Smooth muscle cell of trachea (primary cell): ENCODE data around the gene ALDH16A1. TPM values are rescaled to one million over a fixed set of nuclear protein-coding genes. Genes with fewer than 3 reads are reported as not detected.

ENCODE experiments used
- total RNA-seq: library from RNA; depleted of rRNA; stranded (reverse); fragments of >200 nt; gene quantifications from 2 replicates; pipeline ENCODE4 v1.2.1, GENCODE V29; 2014

Gene ALDH16A1
- total RNA-seq, result 16.5 and 33.7 TPM in 2 replicates

GRCh38 chr19:49453013-49453756 is at the start of gene ALDH16A1:
TSS of gene ALDH16A1 (plus strand) at chr19:49453225. CDS start at chr19:49453332, 107 bp downstream.

GRCh38 chr19:49423071-49423984 is 29.7 kb upstream of the ALDH16A1 start, which contains the start of gene PTH2:
TSS of gene PTH2 (minus strand) at chr19:49423441. CDS start at chr19:49423339, 102 bp downstream.

GRCh38 chr19:49425178-49425577 is 27.8 kb upstream of the ALDH16A1 start, which contains the start of gene GFY:
TSS of gene GFY (plus strand) at chr19:49425388. CDS start at chr19:49426431, 1,043 bp downstream.

GRCh38 chr19:49441210-49441959 is 11.6 kb upstream of the ALDH16A1 start, which contains the start of gene SLC17A7:
TSS of gene SLC17A7 (minus strand) at chr19:49441527. CDS start at chr19:49441379, 148 bp downstream.

GRCh38 chr19:49451430-49452181 is 1.4 kb upstream of the ALDH16A1 start, which contains the start of gene PIH1D1:
TSS of gene PIH1D1 (minus strand) at chr19:49451814. CDS start at chr19:49451574, 240 bp downstream.

GRCh38 chr19:49473868-49474541 is 21.0 kb downstream of the ALDH16A1 start, which contains the start of gene FLT3LG:
TSS of gene FLT3LG (plus strand) at chr19:49474215. CDS start at chr19:49474640, 425 bp downstream.

GRCh38 chr19:49487277-49488045 is 34.4 kb downstream of the ALDH16A1 start, which contains the start of gene RPL13A:
TSS of gene RPL13A (plus strand) at chr19:49487608. CDS start at chr19:49487630, 22 bp downstream.

Other genes with a start within 250 kb of the ALDH16A1 start
- 0.66 TPM in 1 of 2 replicates, not detected in the other for gene SLC6A16, start 128.0 kb upstream of the ALDH16A1 start, total RNA-seq
- gene CD37, start 117.8 kb upstream of the ALDH16A1 start, total RNA-seq, result not detected in 2 replicates
- 18.8 and 24.3 TPM in 2 replicates for gene TEAD2, start 90.8 kb upstream of the ALDH16A1 start, total RNA-seq
- 0.44 TPM in 1 of 2 replicates, not detected in the other for gene DKKL1, start 89.3 kb upstream of the ALDH16A1 start, total RNA-seq
- 0.17 TPM in 1 of 2 replicates, not detected in the other for gene KASH5, start 65.0 kb upstream of the ALDH16A1 start, total RNA-seq
- gene PTH2, start 29.8 kb upstream of the ALDH16A1 start, total RNA-seq, result not detected in 2 replicates
- gene GFY, start 27.8 kb upstream of the ALDH16A1 start, total RNA-seq, result not detected in 2 replicates
- 0.15 and 0.33 TPM in 2 replicates for gene SLC17A7, start 11.7 kb upstream of the ALDH16A1 start, total RNA-seq
- gene PIH1D1, start 1.4 kb upstream of the ALDH16A1 start, total RNA-seq, result 103 and 145 TPM in 2 replicates
- gene FLT3LG, start 21.0 kb downstream of the ALDH16A1 start, total RNA-seq, result 3.6 and 7.9 TPM in 2 replicates
- gene RPL13A, start 34.4 kb downstream of the ALDH16A1 start, total RNA-seq, result 2,428 and 4,431 TPM in 2 replicates
- gene RPS11, start 43.2 kb downstream of the ALDH16A1 start, total RNA-seq, result 2,449 and 2,469 TPM in 2 replicates
- 37.2 and 105 TPM in 2 replicates for gene FCGRT, start 59.4 kb downstream of the ALDH16A1 start, total RNA-seq
- 228 and 362 TPM in 2 replicates for gene RCN3, start 74.8 kb downstream of the ALDH16A1 start, total RNA-seq
- gene NOSIP, start 127.3 kb downstream of the ALDH16A1 start, total RNA-seq, result 48.5 and 71.3 TPM in 2 replicates
- gene PRRG2, start 128.1 kb downstream of the ALDH16A1 start, total RNA-seq, result 0.29 and 1.2 TPM in 2 replicates
- 3.8 and 4.5 TPM in 2 replicates for gene PRR12, start 138.0 kb downstream of the ALDH16A1 start, total RNA-seq
- gene RRAS, start 186.9 kb downstream of the ALDH16A1 start, total RNA-seq, result 46.0 and 96.3 TPM in 2 replicates
- gene SCAF1, start 189.0 kb downstream of the ALDH16A1 start, total RNA-seq, result 26.6 and 30.6 TPM in 2 replicates
- gene IRF3, start 212.6 kb downstream of the ALDH16A1 start, total RNA-seq, result 33.3 and 69.5 TPM in 2 replicates
- 4.8 and 5.5 TPM in 2 replicates for gene BCL2L12, start 212.7 kb downstream of the ALDH16A1 start, total RNA-seq
- 224 and 304 TPM in 2 replicates for gene PRMT1, start 224.0 kb downstream of the ALDH16A1 start, total RNA-seq
- gene ADM5, start 236.4 kb downstream of the ALDH16A1 start, total RNA-seq, result 0.44 and 0.83 TPM in 2 replicates
- gene CPT1C, start 237.9 kb downstream of the ALDH16A1 start, total RNA-seq, result 29.7 and 37.5 TPM in 2 replicates